Central memory CD8-positive, alpha-beta T cell (primary cell): ENCODE results near the gene TUBG1.

Source experiments
- ATAC-seq: fragments of 150-1000 bp; cut with Tn5 transposase; replicated peaks from 2 replicates; pipeline ENCODE4 v1.10.0; 2022; ENCODE audit warnings: mild to moderate bottlenecking, moderate FRiP score, moderate number of reproducible peaks; ENCODE audit not compliant: poor library complexity, severe bottlenecking; ENCODE audit errors: extremely low read depth
- DNase-seq, 2 donors: peaks; one replicate each; pipeline ENCODE4 v3.0.0; 2021; ENCODE audit warnings: low spot score in 2 of 2
- H3K27ac Mint-ChIP-seq: one replicate; pipeline ENCODE4 v1.8.0; 2022; ENCODE audit warnings: low read depth, mild to moderate bottlenecking, moderate library complexity, mixed read lengths
- H3K27me3 Mint-ChIP-seq: one replicate; pipeline ENCODE4 v1.8.0; 2022; ENCODE audit warnings: mixed read lengths
- H3K36me3 Mint-ChIP-seq: one replicate; pipeline ENCODE4 v1.8.0; 2022; ENCODE audit warnings: mild to moderate bottlenecking, moderate library complexity, mixed read lengths; ENCODE audit not compliant: insufficient read depth
- H3K4me1 Mint-ChIP-seq: one replicate; pipeline ENCODE4 v1.8.0; 2022; ENCODE audit warnings: mixed read lengths
- H3K4me3 Mint-ChIP-seq: one replicate; pipeline ENCODE4 v1.8.0; 2022; ENCODE audit warnings: mild to moderate bottlenecking, moderate library complexity, mixed read lengths
- H3K9me3 Mint-ChIP-seq: one replicate; pipeline ENCODE4 v1.8.0; 2022; ENCODE audit warnings: mixed read lengths

The TUBG1 gene

DNA sequence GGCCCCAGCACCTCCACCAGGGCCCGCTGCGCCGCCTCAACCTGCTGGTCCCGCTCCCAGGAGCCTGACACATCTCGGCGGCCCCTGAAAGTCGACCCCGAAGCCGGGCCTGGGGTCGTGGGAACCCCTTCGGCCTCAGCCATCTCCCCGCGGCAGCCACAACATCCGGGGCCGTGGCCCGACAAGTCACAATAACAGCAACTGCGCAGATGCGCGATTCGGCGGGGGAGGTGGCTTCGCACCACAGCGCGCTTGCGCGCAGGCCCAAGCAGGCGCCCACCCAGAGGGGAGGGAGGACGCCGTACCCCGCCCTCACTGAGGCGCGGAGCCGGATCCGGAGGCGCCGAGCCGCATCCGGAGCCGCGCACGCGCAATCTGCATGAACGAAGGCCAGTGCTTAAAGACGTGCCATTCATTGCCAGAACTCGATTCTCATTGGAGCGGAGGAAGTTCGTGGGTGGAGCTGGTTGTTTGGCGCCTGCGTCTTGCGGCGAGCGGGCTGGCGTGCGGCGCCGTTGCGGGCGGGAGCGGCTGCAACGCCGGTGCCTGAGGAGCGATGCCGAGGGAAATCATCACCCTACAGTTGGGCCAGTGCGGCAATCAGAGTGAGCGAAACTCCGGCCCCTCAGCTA, at the start of gene TUBG1, which contains the start of gene RETREG3:
TSS of gene TUBG1 (plus strand) at position 502 of the 632 bp plus-strand sequence. CDS start at position 557, 55 bp downstream.
TSS of gene RETREG3 (minus strand) at position 193 of the 632 bp plus-strand sequence. CDS start at position 143, 50 bp downstream.
- Mint-ChIP-seq H3K27me3 (no peaks in the 10 kb centered on the region), H3K9me3 (no peaks in the 10 kb centered on the region), H3K4me3 (peak within 1 kb of the TSS; percentile 95), H3K36me3 (peaks cover 26% of the 10 kb centered on the region), H3K4me1 (peaks cover 43% of the 10 kb centered on the region), H3K27ac (peak within 1 kb of the TSS; percentile 97)
- peak; percentile 97 to 99 for DNase-seq
- peak; percentile 91 for ATAC-seq

DNA sequence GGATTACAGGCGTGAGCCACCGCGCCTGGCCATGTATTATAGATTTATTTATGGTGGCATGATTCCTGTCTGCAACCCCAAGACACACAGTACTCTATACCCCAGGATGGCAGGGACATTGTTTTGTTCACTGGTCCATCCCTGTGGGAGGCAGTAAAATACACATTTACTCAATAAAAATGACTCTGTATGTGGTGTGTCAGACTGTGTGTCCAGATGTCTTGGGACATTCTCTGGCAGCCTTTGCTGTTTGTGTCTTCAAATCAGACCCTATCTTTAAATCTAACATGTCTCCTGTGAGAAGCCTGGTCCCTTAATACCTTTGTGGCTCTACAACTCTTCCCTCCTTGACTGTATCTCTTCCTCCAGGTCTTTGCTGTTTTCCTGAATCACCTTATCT, 49.2 kb upstream of the TUBG1 start:
- ATAC-seq (no peak), DNase-seq (no peak)
- Mint-ChIP-seq H3K4me1 (peaks cover 31% of the 10 kb centered on the region), H3K9me3 (no peaks in the 10 kb centered on the region), H3K36me3 (peaks cover 11% of the 10 kb centered on the region), H3K27ac (peak overlapping the region; percentile 44), H3K4me3 (no peak overlapping the region), H3K27me3 (no peaks in the 10 kb centered on the region)

DNA sequence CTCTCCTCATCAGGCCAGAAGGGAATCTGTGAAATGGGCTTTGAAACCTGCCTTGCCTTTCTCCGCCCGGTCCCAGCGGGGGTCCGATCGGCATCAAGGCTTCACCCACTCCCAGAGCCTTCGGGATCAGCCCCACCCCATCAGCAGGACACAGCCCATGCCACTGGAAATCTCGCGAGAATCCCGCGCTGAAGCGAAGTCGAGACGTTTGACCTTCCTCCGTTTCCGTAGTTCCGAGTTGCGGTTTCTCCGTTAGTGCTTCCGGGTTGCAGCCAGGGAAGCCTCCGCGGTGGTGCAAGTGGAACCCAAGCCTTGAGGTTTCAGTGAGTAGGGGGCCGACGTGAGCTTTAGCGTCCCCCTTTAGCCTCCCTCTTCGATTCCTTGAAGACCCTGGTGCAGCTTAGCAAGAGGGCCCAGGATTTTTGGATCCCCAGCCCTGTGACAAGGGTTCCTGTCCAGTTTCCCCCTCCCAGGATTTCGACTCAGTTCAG, 47.5 kb upstream of the TUBG1 start, which contains the start of gene COASY:
TSS of gene COASY (plus strand) at position 252 of the 491 bp plus-strand sequence. CDS start 475 bp downstream, outside the sequence.
- peak; percentile 64 for ATAC-seq
- Mint-ChIP-seq H3K4me1 (peaks cover 34% of the 10 kb centered on the region), H3K27ac (peak within 1 kb of the TSS; percentile 96), H3K9me3 (no peaks in the 10 kb centered on the region), H3K36me3 (peaks cover 17% of the 10 kb centered on the region), H3K4me3 (peak within 1 kb of the TSS; percentile 89), H3K27me3 (no peaks in the 10 kb centered on the region)
- peak; percentile 83 to 86 for DNase-seq

DNA sequence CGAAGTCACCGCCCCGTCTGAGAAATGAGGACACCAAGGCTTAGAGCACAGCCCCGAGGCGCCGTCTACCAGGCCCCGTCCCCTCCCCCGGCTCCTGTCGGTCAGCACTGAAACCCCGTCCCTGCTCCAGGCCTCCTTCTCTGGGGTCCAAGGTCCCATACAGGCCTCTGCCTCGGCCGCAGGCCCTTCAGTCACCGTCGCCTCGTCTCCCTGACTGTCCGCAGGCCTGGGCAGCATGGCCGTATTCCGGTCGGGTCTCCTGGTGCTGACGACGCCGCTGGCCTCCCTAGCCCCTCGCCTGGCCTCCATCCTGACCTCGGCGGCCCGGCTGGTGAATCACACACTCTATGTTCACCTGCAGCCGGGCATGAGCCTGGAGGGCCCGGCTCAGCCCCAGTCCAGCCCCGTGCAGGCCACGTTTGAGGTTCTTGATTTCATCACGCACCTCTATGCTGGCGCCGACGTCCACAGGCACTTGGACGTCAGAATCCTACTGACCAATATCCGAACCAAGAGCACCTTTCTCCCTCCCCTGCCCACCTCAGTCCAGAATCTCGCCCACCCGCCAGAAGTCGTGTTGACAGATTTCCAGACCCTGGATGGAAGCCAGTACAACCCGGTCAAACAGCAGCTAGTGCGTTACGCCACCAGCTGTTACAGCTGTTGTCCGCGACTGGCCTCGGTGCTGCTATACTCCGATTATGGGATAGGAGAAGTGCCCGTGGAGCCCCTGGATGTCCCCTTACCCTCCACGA, 46.9 kb upstream of the TUBG1 start:
- Mint-ChIP-seq H3K36me3 (peaks cover 21% of the 10 kb centered on the region), H3K4me1 (peaks cover 36% of the 10 kb centered on the region), H3K27me3 (no peaks in the 10 kb centered on the region), H3K4me3 (peak overlapping the region; percentile 89), H3K27ac (peak overlapping the region; percentile 96), H3K9me3 (no peaks in the 10 kb centered on the region)
- no peak for DNase-seq
- ATAC-seq: no peak

DNA sequence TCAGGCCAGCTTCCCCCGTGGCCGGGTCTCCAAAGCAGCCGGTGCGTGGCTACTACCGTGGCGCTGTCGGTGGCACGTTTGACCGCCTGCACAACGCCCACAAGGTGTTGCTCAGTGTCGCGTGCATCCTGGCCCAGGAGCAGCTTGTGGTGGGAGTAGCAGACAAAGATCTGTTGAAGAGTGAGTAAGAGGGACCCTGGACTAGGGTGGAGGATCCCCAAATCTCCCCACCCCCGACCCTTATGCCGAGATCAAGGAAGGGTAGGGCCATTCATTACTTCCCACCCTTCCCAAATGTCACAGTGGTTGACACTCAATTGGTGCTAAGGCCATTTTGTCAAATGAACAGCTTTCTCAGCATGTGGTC, 46.4 kb upstream of the TUBG1 start:
- Mint-ChIP-seq H3K9me3 (no peaks in the 10 kb centered on the region), H3K27ac (peak overlapping the region; percentile 96), H3K4me1 (peaks cover 41% of the 10 kb centered on the region), H3K27me3 (no peaks in the 10 kb centered on the region), H3K4me3 (peak overlapping the region; percentile 89), H3K36me3 (peaks cover 21% of the 10 kb centered on the region)
- ATAC-seq (no peak), DNase-seq (no peak)

DNA sequence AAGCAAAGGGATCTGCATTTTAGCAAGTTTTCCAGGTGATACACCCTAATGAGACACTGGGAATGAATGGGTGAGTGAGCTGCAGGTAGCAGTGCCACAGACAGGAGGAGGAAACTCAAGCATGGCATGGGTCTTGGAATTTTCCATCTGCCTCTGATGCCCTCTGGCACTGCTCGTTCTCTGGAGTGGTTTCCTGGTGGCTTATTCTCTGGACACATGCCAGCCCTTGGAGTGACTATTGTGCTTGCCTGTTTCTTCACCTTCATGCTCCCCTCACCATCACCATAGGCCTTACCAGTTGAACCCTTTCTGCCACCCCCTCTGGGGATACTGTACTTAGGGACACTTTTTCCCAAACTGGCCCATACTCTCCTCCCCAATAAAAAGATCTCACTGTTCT, 45.9 kb upstream of the TUBG1 start:
- Mint-ChIP-seq H3K27me3 (no peaks in the 10 kb centered on the region), H3K9me3 (no peaks in the 10 kb centered on the region), H3K4me3 (peak overlapping the region; percentile 89), H3K36me3 (peaks cover 21% of the 10 kb centered on the region), H3K27ac (peak overlapping the region; percentile 96), H3K4me1 (peaks cover 43% of the 10 kb centered on the region)
- ATAC-seq (no peak), DNase-seq (no peak)

DNA sequence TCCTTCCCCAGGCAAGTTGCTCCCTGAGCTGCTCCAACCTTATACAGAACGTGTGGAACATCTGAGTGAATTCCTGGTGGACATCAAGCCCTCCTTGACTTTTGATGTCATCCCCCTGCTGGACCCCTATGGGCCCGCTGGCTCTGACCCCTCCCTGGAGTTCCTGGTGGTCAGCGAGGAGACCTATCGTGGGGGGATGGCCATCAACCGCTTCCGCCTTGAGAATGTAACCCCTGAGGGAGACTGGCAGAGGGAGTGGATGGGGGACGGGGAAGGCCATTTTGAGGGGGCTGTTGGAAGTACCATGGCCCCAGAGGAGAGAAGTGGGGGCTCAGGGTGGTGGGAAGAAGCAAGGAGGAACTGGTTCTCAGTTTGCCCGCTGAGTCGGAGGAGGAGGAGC, 45.5 kb upstream of the TUBG1 start:
- Mint-ChIP-seq H3K4me3 (peak overlapping the region; percentile 89), H3K27me3 (no peaks in the 10 kb centered on the region), H3K36me3 (peaks cover 21% of the 10 kb centered on the region), H3K4me1 (peaks cover 47% of the 10 kb centered on the region), H3K9me3 (no peaks in the 10 kb centered on the region), H3K27ac (peak overlapping the region; percentile 52)
- ATAC-seq (no peak), DNase-seq (no peak)

DNA sequence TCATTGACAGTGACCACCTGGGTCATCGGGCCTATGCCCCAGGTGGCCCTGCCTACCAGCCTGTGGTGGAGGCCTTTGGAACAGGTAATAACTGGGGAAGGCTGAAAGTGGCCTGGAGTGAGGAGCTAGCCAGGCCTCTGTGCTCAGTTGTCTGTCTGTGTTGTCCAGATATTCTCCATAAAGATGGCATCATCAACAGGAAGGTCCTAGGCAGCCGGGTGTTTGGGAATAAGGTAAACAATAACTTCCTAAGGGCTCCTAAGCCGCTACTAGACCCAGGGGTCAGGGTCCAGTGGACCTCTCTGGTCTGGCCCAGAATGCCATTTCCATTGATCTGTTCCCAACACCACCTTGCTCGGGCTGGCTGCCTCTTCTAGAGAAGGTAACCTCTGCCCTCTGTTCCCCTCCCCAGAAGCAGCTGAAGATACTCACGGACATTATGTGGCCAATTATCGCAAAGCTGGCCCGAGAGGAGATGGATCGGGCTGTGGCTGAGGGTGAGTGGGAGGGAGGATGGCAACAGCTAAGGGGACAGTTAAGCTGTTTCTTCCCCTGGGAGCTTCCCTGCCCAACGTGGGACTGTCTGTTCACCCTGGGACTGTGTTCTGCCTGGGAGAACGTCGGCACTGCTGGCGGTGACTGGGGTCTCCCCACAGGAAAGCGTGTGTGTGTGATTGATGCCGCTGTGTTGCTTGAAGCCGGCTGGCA, 44.5 kb upstream of the TUBG1 start:
- Mint-ChIP-seq H3K27ac (no peak overlapping the region), H3K4me1 (peaks cover 47% of the 10 kb centered on the region), H3K9me3 (no peaks in the 10 kb centered on the region), H3K36me3 (peaks cover 27% of the 10 kb centered on the region), H3K4me3 (peak overlapping the region; percentile 89), H3K27me3 (no peaks in the 10 kb centered on the region)
- DNase-seq (no peak), ATAC-seq (no peak)

DNA sequence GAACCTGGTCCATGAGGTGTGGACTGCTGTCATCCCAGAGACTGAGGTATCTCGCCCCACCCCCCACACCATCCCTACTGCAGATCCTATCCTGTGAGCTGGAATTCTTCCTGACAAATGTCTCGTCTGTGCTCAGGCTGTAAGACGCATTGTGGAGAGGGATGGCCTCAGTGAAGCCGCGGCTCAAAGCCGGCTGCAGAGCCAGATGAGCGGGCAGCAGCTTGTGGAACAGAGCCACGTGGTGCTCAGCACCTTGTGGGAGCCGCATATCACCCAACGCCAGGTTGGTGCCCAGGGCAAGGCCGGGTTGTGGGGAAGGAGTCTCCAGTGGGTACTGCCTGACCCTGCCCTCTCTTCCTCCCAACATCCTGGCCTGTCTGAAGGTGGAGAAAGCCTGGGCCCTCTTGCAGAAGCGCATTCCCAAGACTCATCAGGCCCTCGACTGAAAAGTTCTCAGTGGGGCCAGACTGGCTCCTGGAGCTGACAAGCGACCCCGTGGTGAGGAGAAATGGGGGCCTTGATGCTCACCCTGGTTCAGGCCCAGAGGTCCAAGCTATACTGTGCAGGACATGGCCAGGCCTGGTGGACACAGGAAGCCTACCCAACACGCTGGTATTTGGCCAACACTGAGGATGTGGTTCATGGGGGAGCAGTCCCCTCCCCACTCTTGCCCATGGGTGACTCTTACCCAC, 43.8 kb upstream of the TUBG1 start:
- peak overlapping the region; percentile 89 for H3K27ac Mint-ChIP-seq
- no peaks in the 10 kb centered on the region for H3K9me3 Mint-ChIP-seq
- DNase-seq (no peak), ATAC-seq (no peak)
- H3K27me3 Mint-ChIP-seq: no peaks in the 10 kb centered on the region
- H3K36me3 Mint-ChIP-seq: peaks cover 28% of the 10 kb centered on the region
- H3K4me3 Mint-ChIP-seq: peak overlapping the region; percentile 93
- H3K4me1 Mint-ChIP-seq: peaks cover 47% of the 10 kb centered on the region

DNA sequence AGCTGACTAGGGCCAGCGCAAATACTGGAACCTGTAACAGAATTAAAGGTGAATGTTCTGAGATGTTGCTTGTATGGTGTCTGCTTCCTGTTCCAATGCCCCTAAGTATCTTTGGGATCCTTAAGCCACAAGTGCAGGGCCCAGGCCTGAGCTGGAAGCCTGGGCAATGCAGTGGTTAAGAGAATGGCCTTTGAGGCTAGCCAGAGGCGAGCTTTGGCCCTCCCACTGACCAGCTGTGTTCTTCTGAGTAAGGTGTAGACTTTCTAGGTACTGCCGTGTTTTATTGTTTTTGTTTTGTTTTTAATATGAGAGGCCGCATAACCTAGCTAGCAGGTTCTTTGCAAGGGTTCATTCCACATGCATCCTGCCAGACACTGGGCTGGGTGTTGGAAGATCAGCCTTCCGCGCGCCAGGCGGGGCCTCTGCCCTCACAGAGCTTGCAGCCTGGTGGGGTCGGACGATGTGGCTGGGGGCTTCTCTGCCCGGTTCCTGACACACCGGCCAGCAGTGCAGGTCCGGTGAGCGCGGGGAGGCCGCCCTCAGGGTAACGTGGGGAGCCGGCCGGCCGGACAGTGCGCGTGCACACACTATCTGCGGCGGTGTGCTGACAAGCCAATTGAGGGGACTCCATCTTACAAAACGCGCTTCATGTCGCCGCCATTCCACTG, 43.1 kb upstream of the TUBG1 start:
- Mint-ChIP-seq H3K27ac (peak overlapping the region; percentile 89), H3K4me3 (peak overlapping the region; percentile 93), H3K27me3 (no peaks in the 10 kb centered on the region), H3K36me3 (peaks cover 32% of the 10 kb centered on the region), H3K9me3 (no peaks in the 10 kb centered on the region), H3K4me1 (peaks cover 46% of the 10 kb centered on the region)
- ATAC-seq (no peak), DNase-seq (no peak)

DNA sequence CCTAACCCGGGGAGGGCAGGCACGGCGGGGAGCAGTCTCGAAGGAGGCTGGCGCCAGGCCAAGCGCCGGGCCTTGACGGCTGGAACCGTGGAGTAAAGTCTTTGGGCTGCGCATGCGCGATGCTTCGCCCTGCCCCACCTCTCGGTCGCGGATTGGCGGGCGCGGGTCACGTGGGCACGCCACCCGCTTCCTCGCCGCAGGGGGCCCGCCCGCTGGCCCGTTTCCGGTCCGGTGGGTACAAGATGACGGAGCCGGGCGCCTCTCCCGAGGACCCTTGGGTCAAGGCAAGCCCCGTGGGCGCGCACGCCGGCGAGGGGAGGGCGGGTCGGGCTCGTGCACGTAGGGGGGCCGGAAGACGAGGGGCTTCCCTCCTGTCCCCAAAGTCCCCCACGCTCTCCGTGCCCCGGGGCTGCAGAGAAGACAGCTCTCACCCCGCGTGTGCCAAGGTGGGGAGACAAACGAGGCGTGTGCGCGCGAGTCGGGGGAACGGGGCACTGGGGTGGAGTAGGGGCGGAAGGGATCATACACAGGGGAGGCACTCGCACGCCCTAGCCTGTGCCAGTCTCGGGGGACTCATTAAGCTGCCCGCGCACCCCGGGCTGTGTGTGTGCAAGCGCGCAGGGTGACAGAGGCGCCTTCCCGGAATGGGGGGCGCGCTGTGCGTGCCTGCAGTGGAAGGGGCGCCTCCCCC, 42.5 kb upstream of the TUBG1 start, which contains the start of gene MLX:
TSS of gene MLX (plus strand) at position 218 of the 691 bp plus-strand sequence. CDS start at position 243, 25 bp downstream.
- Mint-ChIP-seq H3K27me3 (no peaks in the 10 kb centered on the region), H3K27ac (peak within 1 kb of the TSS; percentile 89), H3K36me3 (peaks cover 32% of the 10 kb centered on the region), H3K4me1 (peaks cover 40% of the 10 kb centered on the region), H3K4me3 (peak within 1 kb of the TSS; percentile 93), H3K9me3 (no peaks in the 10 kb centered on the region)
- DNase-seq (peak; percentile 80 to 88), ATAC-seq (peak; percentile 81)
